Measurements from ENCODE around the gene CHAF1A. TPM values are rescaled to one million over a fixed set of nuclear protein-coding genes. Genes with fewer than 3 reads are reported as not detected.

CHAF1A gene
- total and polyA plus RNA-seq, 5 experiments from 2014 or later, result 1.7 to 10.9 (median 2.4) TPM

GRCh38 chr19:4368128-4368820 lies 34.2 kb upstream of the CHAF1A start:
- POLR2A ChIA-PET, result interaction anchor here (0.6 to 4.4 kb wide), 4 partner anchors 12 to 123 kb away, joined by 3 to 31 read pairs (median 9); partner anchors contain the start of genes CHAF1A and SH3GL1
- Mint-ChIP-seq H3K27me3 (no peaks in the 10 kb centered on the region), H3K4me1 (peaks cover 16 to 48% (median 40%) of the 10 kb centered on the region in 4 donors), H3K36me3 (peaks cover 0 to 6% (median 0%) of the 10 kb centered on the region in 3 donors), H3K27ac (peak overlapping the region; percentile 91 to 96 (median 95)), H3K4me3 (peak overlapping the region; percentile 85 to 96 (median 91)), H3K9me3 (no peaks in the 10 kb centered on the region)
- ATAC-seq (no peak), DNase-seq (no peak)

- Mint-ChIP-seq H3K9me3 (no peaks in the 10 kb centered on the region), H3K4me1 (peaks cover 20 to 54% (median 45%) of the 10 kb centered on the region in 4 donors), H3K36me3 (peaks cover 0 to 8% (median 0%) of the 10 kb centered on the region in 3 donors), H3K4me3 (peak overlapping the region; percentile 85 to 96 (median 91)), H3K27ac (peak overlapping the region; percentile 91 to 96 (median 95)), H3K27me3 (no peaks in the 10 kb centered on the region)
- POLR2A ChIA-PET, result interaction anchor here (0.6 to 4.4 kb wide), 9 partner anchors 10 to 124 kb away, joined by 3 to 31 read pairs (median 6); partner anchors contain the start of genes CHAF1A and SH3GL1
- peak; percentile 71 to 75 for ATAC-seq
- DNase-seq, result peak; percentile 40 to 84 (median 70)
Observed at GRCh38 chr19:4369109-4369887, 33.1 kb upstream of the CHAF1A start.

GRCh38 chr19:4369888-4370260 lies 32.6 kb upstream of the CHAF1A start:
- Mint-ChIP-seq H3K27me3 (no peaks in the 10 kb centered on the region), H3K4me3 (peak overlapping the region; percentile 85 to 96 (median 91)), H3K4me1 (peaks cover 20 to 56% (median 45%) of the 10 kb centered on the region in 4 donors), H3K9me3 (no peaks in the 10 kb centered on the region), H3K36me3 (peaks cover 0 to 5% (median 0%) of the 10 kb centered on the region in 3 donors), H3K27ac (peak overlapping the region; percentile 91 to 96 (median 93))
- peak; percentile 78 to 83 for ATAC-seq
- POLR2A ChIA-PET, result interaction anchor here (0.7 to 4.4 kb wide), 12 partner anchors 10 to 103 kb away, joined by 3 to 31 read pairs (median 6); partner anchors contain the start of genes CHAF1A, MPND and SH3GL1
- peak; percentile 57 to 82 (median 60) for DNase-seq

GRCh38 chr19:4370418-4371041 lies 31.9 kb upstream of the CHAF1A start:
- DNase-seq (no peak), ATAC-seq (no peak)
- peak overlapping the region; percentile 69 to 96 (median 91) for H3K27ac Mint-ChIP-seq
- peaks cover 0 to 5% (median 0%) of the 10 kb centered on the region in 3 donors for H3K36me3 Mint-ChIP-seq
- peak overlapping the region; percentile 15 to 96 (median 66) for H3K4me3 Mint-ChIP-seq
- H3K9me3 Mint-ChIP-seq, result no peaks in the 10 kb centered on the region
- POLR2A ChIA-PET, result interaction anchor here (0.7 to 4.4 kb wide), 12 partner anchors 9 to 103 kb away, joined by 3 to 31 read pairs (median 4); partner anchors contain the start of genes CHAF1A, MPND and SH3GL1
- peaks cover 20 to 60% (median 46%) of the 10 kb centered on the region in 4 donors for H3K4me1 Mint-ChIP-seq
- H3K27me3 Mint-ChIP-seq, result no peaks in the 10 kb centered on the region

GRCh38 chr19:4371247-4372164 lies 30.9 kb upstream of the CHAF1A start:
- Mint-ChIP-seq H3K36me3 (peaks cover 0 to 7% (median 0%) of the 10 kb centered on the region in 3 donors), H3K9me3 (no peaks in the 10 kb centered on the region), H3K4me1 (peaks cover 25 to 70% (median 54%) of the 10 kb centered on the region in 4 donors), H3K27me3 (no peaks in the 10 kb centered on the region), H3K27ac (peak overlapping the region in 9 of 10 donors; percentile 49 to 92 (median 87)), H3K4me3 (peak overlapping the region in 7 of 10 donors; percentile 18 to 89 (median 58))
- ATAC-seq, result no peak
- no peak for DNase-seq
- POLR2A ChIA-PET, result interaction anchor here (0.7 to 2.6 kb wide), 5 partner anchors 8 to 99 kb away, joined by 3 to 17 read pairs (median 5); partner anchors contain the start of genes CHAF1A and MPND

- POLR2A ChIA-PET, result interaction anchor here (1.0 kb wide), 1 partner anchor 30 kb away, joined by 3 read pairs; the partner anchor contains the start of gene CHAF1A
- peak overlapping the region in 8 of 10 donors; percentile 2 to 83 (median 50) for H3K27ac Mint-ChIP-seq
- ATAC-seq, result no peak
Observed at GRCh38 chr19:4372165-4373012, 30.1 kb upstream of the CHAF1A start.

GRCh38 chr19:4373013-4373367 lies 29.4 kb upstream of the CHAF1A start:
- peak overlapping the region in 2 of 10 donors; percentile 19 to 44 for H3K27ac Mint-ChIP-seq
- no peaks in the 10 kb centered on the region for H3K9me3 Mint-ChIP-seq
- no peaks in the 10 kb centered on the region for H3K27me3 Mint-ChIP-seq
- peaks cover 27 to 78% (median 56%) of the 10 kb centered on the region in 4 donors for H3K4me1 Mint-ChIP-seq
- DNase-seq (no peak), ATAC-seq (no peak)
- no peak overlapping the region for H3K4me3 Mint-ChIP-seq
- peaks cover 0 to 4% (median 0%) of the 10 kb centered on the region in 3 donors for H3K36me3 Mint-ChIP-seq
- POLR2A ChIA-PET, result no interaction called here

More at GRCh38 chr19:4372165-4373012, 30.1 kb upstream of the CHAF1A start:
- no peaks in the 10 kb centered on the region for H3K9me3 Mint-ChIP-seq
- H3K36me3 Mint-ChIP-seq, result peaks cover 0 to 4% (median 0%) of the 10 kb centered on the region in 3 donors
- H3K27me3 Mint-ChIP-seq, result no peaks in the 10 kb centered on the region
- H3K4me3 Mint-ChIP-seq, result peak overlapping the region in 1 of 10 donors; percentile 24
- H3K4me1 Mint-ChIP-seq, result peaks cover 29 to 76% (median 60%) of the 10 kb centered on the region in 4 donors
- no peak for DNase-seq

- Mint-ChIP-seq H3K4me1 (peaks cover 23 to 77% (median 54%) of the 10 kb centered on the region in 4 donors), H3K4me3 (peak overlapping the region in 3 of 10 donors; percentile 16 to 20 (median 19)), H3K27me3 (no peaks in the 10 kb centered on the region), H3K27ac (peak overlapping the region in 4 of 10 donors; percentile 16 to 56 (median 34)), H3K9me3 (no peaks in the 10 kb centered on the region), H3K36me3 (peaks cover 0 to 4% (median 0%) of the 10 kb centered on the region in 3 donors)
- ATAC-seq (no peak), DNase-seq (no peak)
- POLR2A ChIA-PET, result interaction anchor here (0.5 to 1.8 kb wide), 3 partner anchors 27 to 285 kb away, joined by 3 to 5 read pairs (median 4); partner anchors contain the start of gene SH3GL1
Observed at GRCh38 chr19:4373601-4374497, 28.6 kb upstream of the CHAF1A start.

GRCh38 chr19:4374498-4375163 lies 27.8 kb upstream of the CHAF1A start:
- Mint-ChIP-seq H3K27ac (peak overlapping the region in 2 of 10 donors; percentile 16 to 56), H3K27me3 (no peaks in the 10 kb centered on the region), H3K36me3 (peaks cover 0 to 4% (median 0%) of the 10 kb centered on the region in 3 donors), H3K4me1 (peaks cover 22 to 79% (median 54%) of the 10 kb centered on the region in 4 donors), H3K9me3 (no peaks in the 10 kb centered on the region), H3K4me3 (no peak overlapping the region)
- POLR2A ChIA-PET, result interaction anchor here (0.5 to 1.8 kb wide), 5 partner anchors 16 to 286 kb away, joined by 3 to 5 read pairs (median 4); partner anchors contain the start of gene SH3GL1
- ATAC-seq, result no peak
- DNase-seq, result no peak
